GM18907 (cell line): ENCODE results near the gene LRRC27.

Experiments used
- ATAC-seq: cut with Tn5 transposase; IDR thresholded peaks from one replicate; pipeline ENCODE4 v1.9.1; 2021; ENCODE audit warnings: mild to moderate bottlenecking, moderate library complexity; ENCODE audit not compliant: unreplicated experiment

Gene LRRC27

GRCh38 chr10:132388891-132389432 lies 57.0 kb downstream of the LRRC27 start:
- no peak for ATAC-seq

- no peak for ATAC-seq
These were observed 57.6 kb downstream of the LRRC27 start for GRCh38 chr10:132389433-132390169.

- no peak for ATAC-seq
These were observed 58.4 kb downstream of the LRRC27 start for GRCh38 chr10:132390170-132390920.

- no peak for ATAC-seq
These were observed 59.1 kb downstream of the LRRC27 start for GRCh38 chr10:132390921-132391675.

GRCh38 chr10:132391676-132392020 lies 59.7 kb downstream of the LRRC27 start:
- no peak for ATAC-seq

- no peak for ATAC-seq
These were observed 60.3 kb downstream of the LRRC27 start for GRCh38 chr10:132392184-132392800.

GRCh38 chr10:132392811-132393694 lies 61.1 kb downstream of the LRRC27 start:
- ATAC-seq, result no peak

GRCh38 chr10:132393695-132394181 lies 61.7 kb downstream of the LRRC27 start:
- ATAC-seq, result no peak

GRCh38 chr10:132394201-132394811 lies 62.3 kb downstream of the LRRC27 start:
- ATAC-seq, result no peak

- ATAC-seq, result no peak
These were observed 63.1 kb downstream of the LRRC27 start for GRCh38 chr10:132394936-132395703.

GRCh38 chr10:132395704-132396493 lies 63.9 kb downstream of the LRRC27 start:
- ATAC-seq, result peak; percentile 4

GRCh38 chr10:132396494-132397035 lies 64.6 kb downstream of the LRRC27 start:
- ATAC-seq, result peak; percentile 42

- ATAC-seq, result peak; percentile 43
These were observed 65.1 kb downstream of the LRRC27 start, which contains the start of gene PWWP2B for GRCh38 chr10:132397036-132397541. PWWP2B (plus strand) TSS chr10:132397200; CDS start chr10:132397227, 27 bp downstream.

GRCh38 chr10:132397671-132398565 lies 65.9 kb downstream of the LRRC27 start:
- ATAC-seq, result peak; percentile 30

- no peak for ATAC-seq
These were observed 66.6 kb downstream of the LRRC27 start for GRCh38 chr10:132398566-132398991.
